SK-N-SH treated with all-trans-retinoic acid at 6 μM for 48 hours (cell line): Measurements from ENCODE around the gene NUDT4.

Experiments
- ARNTL ChIP-seq: fragments of 450-650 bp; formaldehyde crosslinking; IDR thresholded peaks from 2 replicates; pipeline ENCODE4 v1.5.0; 2020; ENCODE audit warnings: low read depth, mild to moderate bottlenecking, moderate library complexity, borderline replicate concordance
- ESRRG ChIP-seq: fragments of 250-450 bp; sonication (Bioruptor Pico); IDR thresholded peaks from 2 replicates; pipeline ENCODE4 v1.6.1; 2021; ENCODE audit warnings: mild to moderate bottlenecking
- ISL1 ChIP-seq: fragments of 250-450 bp; sonication (Bioruptor Pico); IDR thresholded peaks from 2 replicates; pipeline ENCODE4 v2.1.2; 2022; ENCODE audit warnings: mild to moderate bottlenecking, moderate library complexity
- OSR1 ChIP-seq: fragments of 250-450 bp; sonication (Bioruptor Pico); IDR thresholded peaks from 2 replicates; pipeline ENCODE4 v1.8.0; 2022; ENCODE audit warnings: moderate library complexity, mild to moderate bottlenecking, inconsistent platforms
- PPARA ChIP-seq: fragments of 250-450 bp; sonication (Bioruptor Pico); IDR thresholded peaks from 2 replicates; pipeline ENCODE4 v1.5.0; 2020; ENCODE audit warnings: mild to moderate bottlenecking, borderline replicate concordance
- SNAI2 ChIP-seq: fragments of 250-450 bp; sonication (Bioruptor Pico); IDR thresholded peaks from 2 replicates; pipeline ENCODE4 v1.5.0; 2020; ENCODE audit warnings: mild to moderate bottlenecking, moderate library complexity
- ZC3H10 ChIP-seq: fragments of 250-450 bp; sonication (Bioruptor Pico); IDR thresholded peaks from 2 replicates; pipeline ENCODE4 v1.5.1; 2021; ENCODE audit warnings: mild to moderate bottlenecking, moderate library complexity
- ZFP3 ChIP-seq: fragments of 250-450 bp; sonication (Bioruptor Pico); IDR thresholded peaks from 2 replicates; pipeline ENCODE4 v1.5.0; 2020; ENCODE audit warnings: mild to moderate bottlenecking, moderate library complexity
- ZNF8 ChIP-seq: fragments of 450-650 bp; formaldehyde crosslinking; IDR thresholded peaks from 2 replicates; pipeline ENCODE4 v1.5.0; 2020; ENCODE audit warnings: mild to moderate bottlenecking, moderate library complexity
- TF ChIP-seq, protein P1 (sequence below): fragments of 250-450 bp; sonication (Bioruptor Pico); IDR thresholded peaks from 2 replicates; pipeline ENCODE4 v1.5.0; 2020; ENCODE audit warnings: mild to moderate bottlenecking, moderate library complexity
- TF ChIP-seq, protein P2 (sequence below): fragments of 250-450 bp; sonication (Bioruptor Pico); IDR thresholded peaks from 2 replicates; pipeline ENCODE4 v1.8.0; 2021; ENCODE audit warnings: low read depth, mild to moderate bottlenecking, moderate library complexity, borderline replicate concordance
- TF ChIP-seq, protein P3 (sequence below): fragments of 250-450 bp; sonication (Bioruptor Pico); IDR thresholded peaks from 2 replicates; pipeline ENCODE4 v1.5.1; 2020; ENCODE audit warnings: low read depth, mild to moderate bottlenecking, moderate library complexity
- TF ChIP-seq, protein P4 (sequence below): fragments of 250-450 bp; sonication (Bioruptor Pico); IDR thresholded peaks from 2 replicates; pipeline ENCODE4 v1.5.1; 2021; ENCODE audit warnings: mild to moderate bottlenecking, moderate library complexity
- TF ChIP-seq, protein P5 (sequence below): fragments of 250-450 bp; sonication (Bioruptor Pico); IDR thresholded peaks from 2 replicates; pipeline ENCODE4 v1.8.0; 2020; ENCODE audit warnings: mild to moderate bottlenecking, moderate library complexity, borderline replicate concordance

DNA sequence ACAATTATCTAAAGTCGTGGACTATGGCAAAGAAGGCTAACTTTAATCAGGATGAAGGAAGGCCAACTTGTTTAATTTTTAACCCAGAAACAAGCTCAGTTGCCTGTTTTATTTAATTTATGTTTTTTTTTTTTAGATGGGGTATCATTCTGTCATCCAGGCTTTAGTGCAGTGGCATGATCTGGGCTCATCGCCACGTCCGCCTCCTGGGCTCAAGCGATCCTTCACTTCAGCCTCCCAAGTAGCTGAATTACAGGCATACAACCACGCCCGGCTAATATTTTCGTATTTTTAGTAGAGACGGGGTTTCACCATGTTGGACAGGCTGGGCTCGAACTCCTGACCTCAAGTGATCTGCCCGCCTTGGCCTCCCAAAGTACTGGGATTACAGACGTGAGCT, 19.7 kb downstream of the NUDT4 start:
- TF ChIP-seq OSR1 (CRISPR knock-in tag) (no peak), ZC3H10 (CRISPR knock-in tag) (no peak), SNAI2 (no peak), ZFP3 (CRISPR knock-in tag) (no peak), ARNTL (CRISPR knock-in tag) (no peak), ISL1 (CRISPR knock-in tag) (no peak), ESRRG (CRISPR knock-in tag) (no peak), PPARA (CRISPR knock-in tag) (no peak), ZNF8 (CRISPR knock-in tag) (no peak)
- TF ChIP-seq, protein P1, sequence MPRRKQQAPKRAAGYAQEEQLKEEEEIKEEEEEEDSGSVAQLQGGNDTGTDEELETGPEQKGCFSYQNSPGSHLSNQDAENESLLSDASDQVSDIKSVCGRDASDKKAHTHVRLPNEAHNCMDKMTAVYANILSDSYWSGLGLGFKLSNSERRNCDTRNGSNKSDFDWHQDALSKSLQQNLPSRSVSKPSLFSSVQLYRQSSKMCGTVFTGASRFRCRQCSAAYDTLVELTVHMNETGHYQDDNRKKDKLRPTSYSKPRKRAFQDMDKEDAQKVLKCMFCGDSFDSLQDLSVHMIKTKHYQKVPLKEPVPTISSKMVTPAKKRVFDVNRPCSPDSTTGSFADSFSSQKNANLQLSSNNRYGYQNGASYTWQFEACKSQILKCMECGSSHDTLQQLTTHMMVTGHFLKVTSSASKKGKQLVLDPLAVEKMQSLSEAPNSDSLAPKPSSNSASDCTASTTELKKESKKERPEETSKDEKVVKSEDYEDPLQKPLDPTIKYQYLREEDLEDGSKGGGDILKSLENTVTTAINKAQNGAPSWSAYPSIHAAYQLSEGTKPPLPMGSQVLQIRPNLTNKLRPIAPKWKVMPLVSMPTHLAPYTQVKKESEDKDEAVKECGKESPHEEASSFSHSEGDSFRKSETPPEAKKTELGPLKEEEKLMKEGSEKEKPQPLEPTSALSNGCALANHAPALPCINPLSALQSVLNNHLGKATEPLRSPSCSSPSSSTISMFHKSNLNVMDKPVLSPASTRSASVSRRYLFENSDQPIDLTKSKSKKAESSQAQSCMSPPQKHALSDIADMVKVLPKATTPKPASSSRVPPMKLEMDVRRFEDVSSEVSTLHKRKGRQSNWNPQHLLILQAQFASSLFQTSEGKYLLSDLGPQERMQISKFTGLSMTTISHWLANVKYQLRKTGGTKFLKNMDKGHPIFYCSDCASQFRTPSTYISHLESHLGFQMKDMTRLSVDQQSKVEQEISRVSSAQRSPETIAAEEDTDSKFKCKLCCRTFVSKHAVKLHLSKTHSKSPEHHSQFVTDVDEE (CRISPR knock-in tag), result no peak
- TF ChIP-seq, protein P2, sequence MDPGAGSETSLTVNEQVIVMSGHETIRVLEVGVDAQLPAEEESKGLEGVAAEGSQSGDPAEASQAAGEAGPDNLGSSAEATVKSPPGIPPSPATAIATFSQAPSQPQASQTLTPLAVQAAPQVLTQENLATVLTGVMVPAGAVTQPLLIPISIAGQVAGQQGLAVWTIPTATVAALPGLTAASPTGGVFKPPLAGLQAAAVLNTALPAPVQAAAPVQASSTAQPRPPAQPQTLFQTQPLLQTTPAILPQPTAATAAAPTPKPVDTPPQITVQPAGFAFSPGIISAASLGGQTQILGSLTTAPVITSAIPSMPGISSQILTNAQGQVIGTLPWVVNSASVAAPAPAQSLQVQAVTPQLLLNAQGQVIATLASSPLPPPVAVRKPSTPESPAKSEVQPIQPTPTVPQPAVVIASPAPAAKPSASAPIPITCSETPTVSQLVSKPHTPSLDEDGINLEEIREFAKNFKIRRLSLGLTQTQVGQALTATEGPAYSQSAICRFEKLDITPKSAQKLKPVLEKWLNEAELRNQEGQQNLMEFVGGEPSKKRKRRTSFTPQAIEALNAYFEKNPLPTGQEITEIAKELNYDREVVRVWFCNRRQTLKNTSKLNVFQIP (CRISPR knock-in tag), result no peak
- TF ChIP-seq, protein P3, sequence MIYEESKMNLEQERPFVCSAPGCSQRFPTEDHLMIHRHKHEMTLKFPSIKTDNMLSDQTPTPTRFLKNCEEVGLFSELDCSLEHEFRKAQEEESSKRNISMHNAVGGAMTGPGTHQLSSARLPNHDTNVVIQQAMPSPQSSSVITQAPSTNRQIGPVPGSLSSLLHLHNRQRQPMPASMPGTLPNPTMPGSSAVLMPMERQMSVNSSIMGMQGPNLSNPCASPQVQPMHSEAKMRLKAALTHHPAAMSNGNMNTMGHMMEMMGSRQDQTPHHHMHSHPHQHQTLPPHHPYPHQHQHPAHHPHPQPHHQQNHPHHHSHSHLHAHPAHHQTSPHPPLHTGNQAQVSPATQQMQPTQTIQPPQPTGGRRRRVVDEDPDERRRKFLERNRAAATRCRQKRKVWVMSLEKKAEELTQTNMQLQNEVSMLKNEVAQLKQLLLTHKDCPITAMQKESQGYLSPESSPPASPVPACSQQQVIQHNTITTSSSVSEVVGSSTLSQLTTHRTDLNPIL (CRISPR knock-in tag), result no peak
- TF ChIP-seq, protein P4, sequence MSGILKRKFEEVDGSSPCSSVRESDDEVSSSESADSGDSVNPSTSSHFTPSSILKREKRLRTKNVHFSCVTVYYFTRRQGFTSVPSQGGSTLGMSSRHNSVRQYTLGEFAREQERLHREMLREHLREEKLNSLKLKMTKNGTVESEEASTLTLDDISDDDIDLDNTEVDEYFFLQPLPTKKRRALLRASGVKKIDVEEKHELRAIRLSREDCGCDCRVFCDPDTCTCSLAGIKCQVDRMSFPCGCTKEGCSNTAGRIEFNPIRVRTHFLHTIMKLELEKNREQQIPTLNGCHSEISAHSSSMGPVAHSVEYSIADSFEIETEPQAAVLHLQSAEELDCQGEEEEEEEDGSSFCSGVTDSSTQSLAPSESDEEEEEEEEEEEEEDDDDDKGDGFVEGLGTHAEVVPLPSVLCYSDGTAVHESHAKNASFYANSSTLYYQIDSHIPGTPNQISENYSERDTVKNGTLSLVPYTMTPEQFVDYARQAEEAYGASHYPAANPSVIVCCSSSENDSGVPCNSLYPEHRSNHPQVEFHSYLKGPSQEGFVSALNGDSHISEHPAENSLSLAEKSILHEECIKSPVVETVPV (CRISPR knock-in tag), result no peak
- TF ChIP-seq, protein P5, sequence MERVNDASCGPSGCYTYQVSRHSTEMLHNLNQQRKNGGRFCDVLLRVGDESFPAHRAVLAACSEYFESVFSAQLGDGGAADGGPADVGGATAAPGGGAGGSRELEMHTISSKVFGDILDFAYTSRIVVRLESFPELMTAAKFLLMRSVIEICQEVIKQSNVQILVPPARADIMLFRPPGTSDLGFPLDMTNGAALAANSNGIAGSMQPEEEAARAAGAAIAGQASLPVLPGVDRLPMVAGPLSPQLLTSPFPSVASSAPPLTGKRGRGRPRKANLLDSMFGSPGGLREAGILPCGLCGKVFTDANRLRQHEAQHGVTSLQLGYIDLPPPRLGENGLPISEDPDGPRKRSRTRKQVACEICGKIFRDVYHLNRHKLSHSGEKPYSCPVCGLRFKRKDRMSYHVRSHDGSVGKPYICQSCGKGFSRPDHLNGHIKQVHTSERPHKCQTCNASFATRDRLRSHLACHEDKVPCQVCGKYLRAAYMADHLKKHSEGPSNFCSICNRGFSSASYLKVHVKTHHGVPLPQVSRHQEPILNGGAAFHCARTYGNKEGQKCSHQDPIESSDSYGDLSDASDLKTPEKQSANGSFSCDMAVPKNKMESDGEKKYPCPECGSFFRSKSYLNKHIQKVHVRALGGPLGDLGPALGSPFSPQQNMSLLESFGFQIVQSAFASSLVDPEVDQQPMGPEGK (CRISPR knock-in tag), result no peak
